Stimulated activated memory B cell treated with anti-CD40 and anti-IgM and Interleukin-4, amounts not matched to agents 10 μg/mL and 1 μg/mL and 100 μg/mL, for 72 hours (primary cell): ENCODE measurements around the gene PRCP.
A peak's percentile ranks its signal among the peaks of the same experiment; 100 is the strongest.

Experiments
- ATAC-seq: fragments of 150-1000 bp; cut with Tn5 transposase; 2 replicates; pipeline ENCODE4 v1.10.0; 2021
- H3K27ac Mint-ChIP-seq: one replicate; pipeline ENCODE4 v1.8.0; 2022; ENCODE audit warnings: mild to moderate bottlenecking, mixed read lengths
- H3K27me3 Mint-ChIP-seq: one replicate; pipeline ENCODE4 v1.8.0; 2022; ENCODE audit warnings: mixed read lengths
- H3K36me3 Mint-ChIP-seq: one replicate; pipeline ENCODE4 v1.8.0; 2022; ENCODE audit warnings: mixed read lengths
- H3K4me1 Mint-ChIP-seq: one replicate; pipeline ENCODE4 v1.8.0; 2022; ENCODE audit warnings: mixed read lengths
- H3K4me3 Mint-ChIP-seq: one replicate; pipeline ENCODE4 v1.8.0; 2022; ENCODE audit warnings: mild to moderate bottlenecking, moderate library complexity, mixed read lengths
- H3K9me3 Mint-ChIP-seq: one replicate; pipeline ENCODE4 v1.8.0; 2022; ENCODE audit warnings: mixed read lengths

Gene PRCP

GRCh38 chr11:82899186-82899820 is 927 bp downstream of the PRCP start:
- Mint-ChIP-seq H3K36me3 (peaks cover 15% of the 10 kb centered on the region), H3K27me3 (no peaks in the 10 kb centered on the region), H3K9me3 (peaks cover 3% of the 10 kb centered on the region), H3K4me1 (peaks cover 54% of the 10 kb centered on the region), H3K27ac (peak overlapping the region; percentile 90), H3K4me3 (peak overlapping the region; percentile 98)
- no peak for ATAC-seq

DNA sequence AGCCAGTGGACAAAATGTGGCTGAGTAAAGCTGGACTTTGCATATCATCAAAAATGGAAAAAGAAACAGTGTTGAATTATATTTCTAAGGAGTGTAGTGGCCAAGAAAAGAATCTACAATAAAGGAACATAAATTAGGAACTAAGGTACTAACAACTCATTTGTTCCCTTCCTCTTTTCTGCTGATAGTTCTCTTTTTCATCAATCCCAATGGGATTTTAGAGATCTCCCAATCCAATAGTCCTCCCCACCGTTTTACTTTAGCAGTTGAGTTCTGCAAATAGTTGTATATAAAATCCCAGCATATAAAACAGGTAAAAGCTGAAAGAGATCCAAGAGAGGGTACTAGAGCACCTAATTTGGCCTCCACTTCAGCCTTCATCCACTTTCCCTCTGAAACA is 2.0 kb downstream of the PRCP start:
- peak overlapping the region; percentile 24 for H3K4me3 Mint-ChIP-seq
- H3K36me3 Mint-ChIP-seq: peaks cover 15% of the 10 kb centered on the region
- no peak for ATAC-seq
- peaks cover 3% of the 10 kb centered on the region for H3K9me3 Mint-ChIP-seq
- H3K4me1 Mint-ChIP-seq: peaks cover 54% of the 10 kb centered on the region
- H3K27me3 Mint-ChIP-seq: no peaks in the 10 kb centered on the region
- H3K27ac Mint-ChIP-seq: no peak overlapping the region

- Mint-ChIP-seq H3K27me3 (no peaks in the 10 kb centered on the region), H3K4me1 (peaks cover 47% of the 10 kb centered on the region), H3K9me3 (peaks cover 3% of the 10 kb centered on the region), H3K36me3 (peaks cover 15% of the 10 kb centered on the region), H3K27ac (peak overlapping the region; percentile 81), H3K4me3 (no peak overlapping the region)
- no peak for ATAC-seq
These were observed 4.0 kb downstream of the PRCP start for GRCh38 chr11:82896183-82896582.

- Mint-ChIP-seq H3K36me3 (peaks cover 15% of the 10 kb centered on the region), H3K9me3 (peaks cover 3% of the 10 kb centered on the region), H3K4me1 (peaks cover 44% of the 10 kb centered on the region), H3K4me3 (peak overlapping the region; percentile 2), H3K27me3 (no peaks in the 10 kb centered on the region), H3K27ac (peak overlapping the region; percentile 81)
- ATAC-seq: peak; percentile 75
These were observed 4.7 kb downstream of the PRCP start for GRCh38 chr11:82895437-82896091.

DNA sequence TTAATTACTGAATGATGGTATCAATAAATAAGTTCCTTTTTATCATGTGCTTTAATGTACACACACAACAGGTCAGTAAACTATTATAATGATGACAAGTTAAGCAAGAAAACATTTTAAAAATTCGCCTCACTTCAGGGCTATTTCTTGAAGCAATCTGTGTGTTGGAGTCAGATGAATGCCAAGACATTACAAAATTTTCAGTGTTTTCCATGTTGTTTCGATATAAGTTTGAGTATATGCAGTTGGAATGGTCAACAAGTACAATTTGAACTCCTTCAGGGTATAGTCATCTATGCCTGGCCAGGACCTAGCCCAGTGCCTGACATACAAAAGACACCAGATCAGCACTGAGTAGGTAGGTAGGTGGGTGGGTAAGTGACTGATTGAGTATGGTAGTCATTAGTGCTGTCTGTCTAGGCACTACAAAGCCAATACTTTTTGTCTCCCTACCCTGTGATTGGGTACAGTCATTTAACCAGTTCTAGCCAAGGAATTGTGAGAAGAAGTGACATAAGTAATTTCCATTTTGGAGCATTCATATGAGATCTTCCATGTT is 7.5 kb downstream of the PRCP start:
- Mint-ChIP-seq H3K4me3 (no peak overlapping the region), H3K27me3 (no peaks in the 10 kb centered on the region), H3K9me3 (peaks cover 3% of the 10 kb centered on the region), H3K4me1 (peaks cover 24% of the 10 kb centered on the region), H3K36me3 (peaks cover 16% of the 10 kb centered on the region), H3K27ac (no peak overlapping the region)
- no peak for ATAC-seq

- H3K27me3 Mint-ChIP-seq: no peaks in the 10 kb centered on the region
- no peaks in the 10 kb centered on the region for H3K9me3 Mint-ChIP-seq
- H3K27ac Mint-ChIP-seq: no peak overlapping the region
- H3K36me3 Mint-ChIP-seq: peaks cover 20% of the 10 kb centered on the region
- peaks cover 22% of the 10 kb centered on the region for H3K4me1 Mint-ChIP-seq
- no peak overlapping the region for H3K4me3 Mint-ChIP-seq
- ATAC-seq: no peak
These were observed 9.3 kb downstream of the PRCP start for GRCh38 chr11:82890936-82891335.

DNA sequence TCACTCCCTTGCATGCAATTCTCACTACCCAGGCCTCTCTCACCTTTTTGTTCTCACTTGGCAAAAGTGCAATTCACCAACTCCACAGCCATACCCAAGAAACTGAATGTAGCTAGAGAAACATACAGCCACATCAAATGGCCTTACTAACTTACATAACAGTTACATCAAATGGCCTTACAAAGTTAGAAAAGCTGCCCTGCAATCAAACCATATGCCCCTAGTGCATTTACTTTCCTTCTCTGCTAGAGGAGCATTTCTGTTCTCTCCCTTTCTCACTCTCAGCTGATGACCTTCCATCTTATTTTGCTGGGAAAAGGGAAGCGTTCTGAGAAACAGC is 10.3 kb downstream of the PRCP start:
- Mint-ChIP-seq H3K4me3 (no peak overlapping the region), H3K27me3 (no peaks in the 10 kb centered on the region), H3K4me1 (peaks cover 13% of the 10 kb centered on the region), H3K27ac (no peak overlapping the region), H3K36me3 (peaks cover 12% of the 10 kb centered on the region), H3K9me3 (no peaks in the 10 kb centered on the region)
- ATAC-seq: no peak

DNA sequence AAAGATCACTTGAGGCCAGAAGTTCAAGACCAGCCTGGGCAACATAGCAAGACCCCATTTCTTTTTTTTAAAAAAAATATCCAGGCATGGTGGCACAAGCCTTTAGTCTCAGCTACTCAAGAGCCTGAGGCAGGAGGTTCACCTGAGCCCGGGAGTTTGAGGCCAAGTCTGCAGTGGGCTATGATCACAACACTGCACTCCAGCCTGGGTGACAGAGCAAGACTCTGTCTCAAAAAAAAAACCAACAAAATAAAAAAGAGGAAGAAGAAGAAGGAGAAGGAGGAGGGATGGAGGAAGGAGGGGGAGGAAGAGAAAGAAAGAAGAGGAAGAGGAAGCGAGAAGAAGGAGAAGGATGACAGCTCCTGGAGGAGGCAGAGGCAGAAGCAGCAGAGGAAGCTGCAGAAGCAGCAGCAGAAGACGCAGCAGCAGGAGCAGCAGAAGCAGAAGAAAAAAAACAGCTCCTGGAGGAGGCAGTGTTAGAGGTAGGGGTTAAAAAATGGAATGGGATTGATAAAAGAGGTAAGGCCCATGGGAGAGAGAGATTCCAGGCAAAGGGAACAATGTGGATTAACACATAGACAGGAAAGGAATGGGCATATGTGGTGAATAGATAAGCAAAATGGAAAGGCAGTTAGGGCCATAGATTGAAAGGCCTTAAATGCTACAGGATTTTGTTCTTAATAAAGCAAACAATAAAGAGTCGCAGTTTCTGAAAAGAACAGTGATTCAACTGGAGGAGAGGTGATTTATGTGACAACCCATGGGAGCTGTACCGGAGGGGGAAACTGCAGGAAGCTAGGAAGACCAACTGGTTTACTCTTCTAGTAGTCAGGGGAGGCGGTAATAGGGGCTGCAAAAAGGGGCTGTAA is 10.9 kb downstream of the PRCP start:
- Mint-ChIP-seq H3K9me3 (no peaks in the 10 kb centered on the region), H3K4me1 (peaks cover 13% of the 10 kb centered on the region), H3K36me3 (peaks cover 12% of the 10 kb centered on the region), H3K4me3 (no peak overlapping the region), H3K27ac (no peak overlapping the region), H3K27me3 (no peaks in the 10 kb centered on the region)
- peak; percentile 43 for ATAC-seq

- peaks cover 3% of the 10 kb centered on the region for H3K9me3 Mint-ChIP-seq
- peaks cover 51% of the 10 kb centered on the region for H3K36me3 Mint-ChIP-seq
- H3K4me1 Mint-ChIP-seq: peaks cover 18% of the 10 kb centered on the region
- no peak overlapping the region for H3K27ac Mint-ChIP-seq
- no peaks in the 10 kb centered on the region for H3K27me3 Mint-ChIP-seq
- H3K4me3 Mint-ChIP-seq: no peak overlapping the region
- no peak for ATAC-seq
These were observed 16.4 kb downstream of the PRCP start for GRCh38 chr11:82883853-82884252.

DNA sequence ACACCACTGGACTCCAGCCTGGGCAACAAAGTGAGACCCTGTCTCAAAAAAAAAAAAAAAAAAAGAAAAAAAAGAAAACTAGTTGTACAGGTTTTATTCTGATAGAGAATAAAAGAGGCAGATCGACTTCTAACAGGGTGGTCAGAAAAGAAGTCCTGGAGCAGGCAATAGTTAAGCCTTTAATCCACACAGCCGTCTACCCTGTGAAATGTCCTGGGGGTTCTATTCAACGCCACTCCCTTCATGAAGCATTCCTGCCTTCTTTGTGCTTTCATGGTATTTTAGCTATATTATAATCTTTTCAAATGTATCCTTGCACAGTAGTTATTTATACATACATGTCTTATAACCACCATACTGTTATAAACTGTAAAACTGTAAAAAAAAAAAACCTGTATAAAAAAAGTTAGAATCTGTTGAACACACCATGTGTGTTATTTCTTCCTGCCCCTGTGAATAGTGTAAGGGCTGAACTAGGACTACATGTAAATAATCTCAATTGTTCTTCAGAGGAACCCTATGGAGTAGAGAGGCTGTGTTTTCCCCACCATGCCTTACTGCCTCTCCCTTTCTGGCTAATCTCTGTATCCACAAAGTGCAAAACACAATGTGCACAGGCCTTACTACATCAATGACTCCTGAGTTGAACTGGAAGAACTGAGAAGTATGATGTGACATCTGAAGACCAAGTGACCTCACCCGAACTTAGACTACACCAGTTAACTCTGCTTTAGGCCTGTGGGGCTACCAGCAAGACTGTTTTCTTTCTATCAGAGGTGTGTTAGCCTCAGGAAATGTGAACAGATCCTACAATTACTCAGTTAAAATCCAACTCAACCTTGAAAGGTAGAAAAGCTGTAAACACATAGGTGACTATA is 25.3 kb downstream of the PRCP start:
- Mint-ChIP-seq H3K4me1 (peaks cover 21% of the 10 kb centered on the region), H3K4me3 (no peak overlapping the region), H3K36me3 (peaks cover 31% of the 10 kb centered on the region), H3K9me3 (peaks cover 10% of the 10 kb centered on the region), H3K27ac (no peak overlapping the region), H3K27me3 (no peaks in the 10 kb centered on the region)
- ATAC-seq: no peak

DNA sequence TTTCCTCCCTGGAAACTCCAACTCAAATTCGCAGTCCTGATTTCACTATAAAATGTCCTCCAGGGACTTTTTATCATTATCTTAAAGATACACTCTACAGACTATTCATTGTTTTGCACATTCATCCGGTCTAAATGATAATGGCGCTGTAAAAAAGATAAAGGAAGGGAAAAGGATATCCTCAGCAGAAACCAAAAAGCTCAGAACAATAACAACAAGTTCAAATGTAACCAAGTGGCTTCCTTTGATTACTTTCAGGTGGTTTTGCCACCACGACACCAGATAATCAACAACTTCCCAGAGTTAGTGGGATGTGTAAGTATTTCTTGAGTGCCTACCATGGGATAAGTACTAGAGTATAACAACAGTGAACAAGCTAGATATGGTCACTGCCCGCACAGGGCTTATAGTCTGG is 26.3 kb downstream of the PRCP start:
- Mint-ChIP-seq H3K4me3 (no peak overlapping the region), H3K36me3 (peaks cover 21% of the 10 kb centered on the region), H3K27ac (no peak overlapping the region), H3K9me3 (peaks cover 7% of the 10 kb centered on the region), H3K27me3 (no peaks in the 10 kb centered on the region), H3K4me1 (peaks cover 23% of the 10 kb centered on the region)
- ATAC-seq: no peak

GRCh38 chr11:82872377-82873150 is 27.7 kb downstream of the PRCP start:
- no peaks in the 10 kb centered on the region for H3K27me3 Mint-ChIP-seq
- no peak for ATAC-seq
- no peak overlapping the region for H3K4me3 Mint-ChIP-seq
- peaks cover 13% of the 10 kb centered on the region for H3K36me3 Mint-ChIP-seq
- peaks cover 26% of the 10 kb centered on the region for H3K4me1 Mint-ChIP-seq
- H3K27ac Mint-ChIP-seq: no peak overlapping the region
- H3K9me3 Mint-ChIP-seq: peaks cover 4% of the 10 kb centered on the region

GRCh38 chr11:82871646-82872045 is 28.6 kb downstream of the PRCP start:
- no peak overlapping the region for H3K27ac Mint-ChIP-seq
- H3K36me3 Mint-ChIP-seq: peaks cover 9% of the 10 kb centered on the region
- peaks cover 2% of the 10 kb centered on the region for H3K9me3 Mint-ChIP-seq
- no peak overlapping the region for H3K4me3 Mint-ChIP-seq
- H3K4me1 Mint-ChIP-seq: peaks cover 29% of the 10 kb centered on the region
- no peak for ATAC-seq
- no peaks in the 10 kb centered on the region for H3K27me3 Mint-ChIP-seq

DNA sequence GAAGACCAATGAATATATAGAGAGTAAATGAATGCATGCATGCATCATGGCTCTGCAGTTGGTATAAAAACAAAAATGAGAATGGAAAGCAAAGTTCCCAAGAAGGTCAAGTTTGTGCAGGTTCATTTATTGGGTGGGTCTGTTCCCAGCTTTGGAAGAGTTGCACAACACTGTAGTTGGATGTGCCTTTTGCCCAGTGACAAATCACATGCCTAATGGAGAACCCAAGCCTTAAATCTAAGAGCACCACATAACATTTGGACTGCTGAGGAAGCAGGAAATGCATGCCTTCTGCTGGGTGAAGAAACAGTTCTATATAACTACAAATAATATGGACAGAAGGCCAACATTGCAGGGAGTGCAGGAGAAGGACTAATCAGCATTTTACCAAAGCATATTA is 30.6 kb downstream of the PRCP start:
- no peaks in the 10 kb centered on the region for H3K27me3 Mint-ChIP-seq

More for the DNA sequence above, 30.6 kb downstream of the PRCP start:
- ATAC-seq: no peak
- Mint-ChIP-seq H3K4me3 (no peak overlapping the region), H3K27ac (peak overlapping the region; percentile 76), H3K4me1 (peaks cover 24% of the 10 kb centered on the region), H3K36me3 (no peaks in the 10 kb centered on the region), H3K9me3 (no peaks in the 10 kb centered on the region)
